Glutamatergic neuron (in vitro differentiated cells): ENCODE results near the gene KIAA1614. TPM values are rescaled to one million over a fixed set of nuclear protein-coding genes. Genes with fewer than 3 reads are reported as not detected.

Source experiments
- DNase-seq: peaks from one replicate; pipeline ENCODE4 v3.0.0; 2022
- H3K27ac Mint-ChIP-seq: one replicate; pipeline ENCODE4 v1.8.0; 2020; ENCODE audit warnings: mild to moderate bottlenecking, mixed read lengths, inconsistent platforms; ENCODE audit not compliant: unreplicated experiment
- H3K27me3 Mint-ChIP-seq: one replicate; pipeline ENCODE4 v1.8.0; 2020; ENCODE audit warnings: mild to moderate bottlenecking, moderate library complexity, mixed read lengths, inconsistent platforms; ENCODE audit not compliant: unreplicated experiment
- H3K36me3 Mint-ChIP-seq: one replicate; pipeline ENCODE4 v1.8.0; 2020; ENCODE audit warnings: mild to moderate bottlenecking, mixed read lengths, inconsistent platforms; ENCODE audit not compliant: unreplicated experiment
- H3K4me1 Mint-ChIP-seq: one replicate; pipeline ENCODE4 v1.8.0; 2020; ENCODE audit warnings: mild to moderate bottlenecking, low read depth, mixed read lengths, inconsistent platforms; ENCODE audit not compliant: unreplicated experiment
- H3K4me3 Mint-ChIP-seq: one replicate; pipeline ENCODE4 v1.8.0; 2020; ENCODE audit warnings: mild to moderate bottlenecking, mixed read lengths, inconsistent platforms; ENCODE audit not compliant: unreplicated experiment
- H3K9me3 Mint-ChIP-seq: one replicate; pipeline ENCODE4 v1.8.0; 2020; ENCODE audit warnings: mild to moderate bottlenecking, moderate library complexity, mixed read lengths, inconsistent platforms; ENCODE audit not compliant: unreplicated experiment
- CTCF ChIP-seq: fragments of 200-600 bp; sonication (generic); IDR thresholded peaks from one replicate; pipeline ENCODE4 v1.5.0; 2021; ENCODE audit not compliant: partially characterized antibody, unreplicated experiment
- total RNA-seq: library from RNA; stranded (reverse); fragmentation: NEBNext Ultra II Directional; extraction: Animal tissue kit (Norgen Biotek cat#: 25700); gene quantifications from one replicate; pipeline ENCODE4 v1.2.1, GENCODE V29; 2021; ENCODE audit not compliant: unreplicated experiment

The KIAA1614 gene
- total RNA-seq, 1 donor from 2014 or later, result 4.1 TPM

- no peak for TF ChIP-seq CTCF
- Mint-ChIP-seq H3K4me3 (peak overlapping the region; percentile 6), H3K27ac (peak overlapping the region; percentile 65), H3K27me3 (peaks cover 3% of the 10 kb centered on the region), H3K9me3 (peaks cover 1% of the 10 kb centered on the region), H3K4me1 (peaks cover 30% of the 10 kb centered on the region), H3K36me3 (peaks cover 14% of the 10 kb centered on the region)
- DNase-seq, result no peak
Measured at GRCh38 chr1:180981596-180982387, 69.1 kb downstream of the KIAA1614 start.

- no peak overlapping the region for H3K4me3 Mint-ChIP-seq
- peaks cover 20% of the 10 kb centered on the region for H3K36me3 Mint-ChIP-seq
- H3K27me3 Mint-ChIP-seq, result peaks cover 5% of the 10 kb centered on the region
- H3K9me3 Mint-ChIP-seq, result peaks cover 4% of the 10 kb centered on the region
- H3K4me1 Mint-ChIP-seq, result peaks cover 25% of the 10 kb centered on the region
- DNase-seq, result no peak
- H3K27ac Mint-ChIP-seq, result peak overlapping the region; percentile 59
- TF ChIP-seq CTCF, result no peak
Measured at GRCh38 chr1:180982422-180982821, 69.7 kb downstream of the KIAA1614 start.

GRCh38 chr1:180988253-180988752 is 75.6 kb downstream of the KIAA1614 start:
- H3K9me3 Mint-ChIP-seq, result peaks cover 4% of the 10 kb centered on the region
- H3K4me1 Mint-ChIP-seq, result no peaks in the 10 kb centered on the region
- DNase-seq, result no peak
- H3K36me3 Mint-ChIP-seq, result peaks cover 8% of the 10 kb centered on the region
- peaks cover 3% of the 10 kb centered on the region for H3K27me3 Mint-ChIP-seq
- no peak overlapping the region for H3K4me3 Mint-ChIP-seq
- H3K27ac Mint-ChIP-seq, result no peak overlapping the region
- no peak for TF ChIP-seq CTCF

GRCh38 chr1:180994262-180994661 is 81.6 kb downstream of the KIAA1614 start:
- H3K27me3 Mint-ChIP-seq, result peaks cover 1% of the 10 kb centered on the region
- TF ChIP-seq CTCF, result no peak
- no peak overlapping the region for H3K4me3 Mint-ChIP-seq
- no peaks in the 10 kb centered on the region for H3K36me3 Mint-ChIP-seq
- no peaks in the 10 kb centered on the region for H3K4me1 Mint-ChIP-seq
- no peak for DNase-seq
- no peaks in the 10 kb centered on the region for H3K9me3 Mint-ChIP-seq
- H3K27ac Mint-ChIP-seq, result peak overlapping the region; percentile 14

- Mint-ChIP-seq H3K27ac (no peak overlapping the region), H3K4me3 (no peak overlapping the region), H3K4me1 (no peaks in the 10 kb centered on the region), H3K9me3 (peaks cover 3% of the 10 kb centered on the region), H3K27me3 (peaks cover 1% of the 10 kb centered on the region), H3K36me3 (peaks cover 4% of the 10 kb centered on the region)
- TF ChIP-seq CTCF, result no peak
- DNase-seq, result no peak
Measured at GRCh38 chr1:180997843-180998504, 85.3 kb downstream of the KIAA1614 start.
